ENCODE results near the gene FBXW9.

DNA sequence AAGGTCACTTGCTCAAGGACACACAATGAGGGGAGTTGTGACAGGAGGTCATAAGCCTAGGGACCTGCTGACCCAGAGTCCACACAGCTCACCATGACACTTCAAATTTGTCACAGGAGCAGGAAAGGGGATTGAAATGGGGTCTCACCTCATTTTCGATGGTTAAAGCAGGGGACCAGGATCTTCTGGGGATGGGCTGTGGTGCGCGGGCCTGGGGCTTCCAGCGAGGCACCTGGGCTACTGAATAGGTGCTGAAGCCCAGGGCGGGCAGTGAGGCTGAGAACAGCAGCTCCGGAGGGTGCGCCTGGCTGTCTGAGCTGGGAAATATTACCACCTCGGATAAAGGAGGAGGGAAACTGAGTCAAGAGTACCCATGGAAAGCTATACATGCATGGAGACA, 40.9 kb downstream of the FBXW9 start:
- TF ChIP-seq CBFB (CRISPR knock-in tag; IDR thresholded peaks at IDR 0.05) (no peak), SIX1 (CRISPR knock-in tag; IDR thresholded peaks at IDR 0.05; ENCODE audit: borderline replicate concordance) (no peak), CHD2 (IDR thresholded peaks at IDR 0.05; ENCODE audit: low read depth, low read length) (no peak), ATF6 (CRISPR knock-in tag; conservative IDR thresholded peaks at IDR 0.05) (no peak), GLI4 (CRISPR knock-in tag; IDR thresholded peaks at IDR 0.05; ENCODE audit: borderline replicate concordance) (no peak), POLR2AphosphoS2 (IDR thresholded peaks at IDR 0.05; ENCODE audit: low read depth, low read length) (no peak), POLR2A (IDR thresholded peaks at IDR 0.05; ENCODE audit: insufficient read depth in 1 of 2, low read depth in 2 of 2, low read length in 2 of 2) (no peak), ZNF841 (CRISPR knock-in tag; IDR thresholded peaks at IDR 0.05; ENCODE audit: borderline replicate concordance) (no peak), ATF3 (CRISPR knock-in tag; IDR thresholded peaks at IDR 0.05) (no peak), ZBTB4 (CRISPR knock-in tag; IDR thresholded peaks at IDR 0.05; ENCODE audit: borderline replicate concordance) (no peak), RARA (CRISPR knock-in tag; IDR thresholded peaks at IDR 0.05) (no peak)
- TF ChIP-seq, protein P1, sequence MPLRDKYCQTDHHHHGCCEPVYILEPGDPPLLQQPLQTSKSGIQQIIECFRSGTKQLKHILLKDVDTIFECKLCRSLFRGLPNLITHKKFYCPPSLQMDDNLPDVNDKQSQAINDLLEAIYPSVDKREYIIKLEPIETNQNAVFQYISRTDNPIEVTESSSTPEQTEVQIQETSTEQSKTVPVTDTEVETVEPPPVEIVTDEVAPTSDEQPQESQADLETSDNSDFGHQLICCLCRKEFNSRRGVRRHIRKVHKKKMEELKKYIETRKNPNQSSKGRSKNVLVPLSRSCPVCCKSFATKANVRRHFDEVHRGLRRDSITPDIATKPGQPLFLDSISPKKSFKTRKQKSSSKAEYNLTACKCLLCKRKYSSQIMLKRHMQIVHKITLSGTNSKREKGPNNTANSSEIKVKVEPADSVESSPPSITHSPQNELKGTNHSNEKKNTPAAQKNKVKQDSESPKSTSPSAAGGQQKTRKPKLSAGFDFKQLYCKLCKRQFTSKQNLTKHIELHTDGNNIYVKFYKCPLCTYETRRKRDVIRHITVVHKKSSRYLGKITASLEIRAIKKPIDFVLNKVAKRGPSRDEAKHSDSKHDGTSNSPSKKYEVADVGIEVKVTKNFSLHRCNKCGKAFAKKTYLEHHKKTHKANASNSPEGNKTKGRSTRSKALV (CRISPR knock-in tag; IDR thresholded peaks at IDR 0.05) = no peak
- TF ChIP-seq, protein P2, sequence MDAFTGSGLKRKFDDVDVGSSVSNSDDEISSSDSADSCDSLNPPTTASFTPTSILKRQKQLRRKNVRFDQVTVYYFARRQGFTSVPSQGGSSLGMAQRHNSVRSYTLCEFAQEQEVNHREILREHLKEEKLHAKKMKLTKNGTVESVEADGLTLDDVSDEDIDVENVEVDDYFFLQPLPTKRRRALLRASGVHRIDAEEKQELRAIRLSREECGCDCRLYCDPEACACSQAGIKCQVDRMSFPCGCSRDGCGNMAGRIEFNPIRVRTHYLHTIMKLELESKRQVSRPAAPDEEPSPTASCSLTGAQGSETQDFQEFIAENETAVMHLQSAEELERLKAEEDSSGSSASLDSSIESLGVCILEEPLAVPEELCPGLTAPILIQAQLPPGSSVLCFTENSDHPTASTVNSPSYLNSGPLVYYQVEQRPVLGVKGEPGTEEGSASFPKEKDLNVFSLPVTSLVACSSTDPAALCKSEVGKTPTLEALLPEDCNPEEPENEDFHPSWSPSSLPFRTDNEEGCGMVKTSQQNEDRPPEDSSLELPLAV (CRISPR knock-in tag; conservative IDR thresholded peaks at IDR 0.05; ENCODE audit: low read depth) = no peak
- TF ChIP-seq, protein P3, sequence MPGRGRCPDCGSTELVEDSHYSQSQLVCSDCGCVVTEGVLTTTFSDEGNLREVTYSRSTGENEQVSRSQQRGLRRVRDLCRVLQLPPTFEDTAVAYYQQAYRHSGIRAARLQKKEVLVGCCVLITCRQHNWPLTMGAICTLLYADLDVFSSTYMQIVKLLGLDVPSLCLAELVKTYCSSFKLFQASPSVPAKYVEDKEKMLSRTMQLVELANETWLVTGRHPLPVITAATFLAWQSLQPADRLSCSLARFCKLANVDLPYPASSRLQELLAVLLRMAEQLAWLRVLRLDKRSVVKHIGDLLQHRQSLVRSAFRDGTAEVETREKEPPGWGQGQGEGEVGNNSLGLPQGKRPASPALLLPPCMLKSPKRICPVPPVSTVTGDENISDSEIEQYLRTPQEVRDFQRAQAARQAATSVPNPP (CRISPR knock-in tag; IDR thresholded peaks at IDR 0.05) = no peak
